ENCODE measurements around the gene EXOC2.
"Not testable (repeated sequence)": the region's sequence is repeated elsewhere in the genome, so short reads cannot be mapped to it uniquely, and the experiment has no call there.

EXOC2 gene

GRCh38 chr6:683742-684440 is 9.0 kb downstream of the EXOC2 start:
- in situ Hi-C loops (cut with HindIII; ENCODE audit: low sequenced_read_pairs): loop anchor here (5.0 kb wide), 1 partner anchor 52 kb away; no protein-coding TSS in a partner anchor

- in situ Hi-C loops (cut with HindIII; ENCODE audit: low sequenced_read_pairs): loop anchor here (5.0 kb wide), 1 partner anchor 49 kb away; no protein-coding TSS in a partner anchor
These were observed 12.1 kb downstream of the EXOC2 start for GRCh38 chr6:680666-681340.

GRCh38 chr6:680251-680650 is 12.7 kb downstream of the EXOC2 start:
- in situ Hi-C loops (cut with HindIII; ENCODE audit: low sequenced_read_pairs): loop anchor here (5.0 kb wide), 1 partner anchor 48 kb away; no protein-coding TSS in a partner anchor

GRCh38 chr6:679282-679681 is 13.7 kb downstream of the EXOC2 start:
- in situ Hi-C loops (cut with HindIII; ENCODE audit: low sequenced_read_pairs): no loop called here

- in situ Hi-C loops (cut with HindIII; ENCODE audit: low sequenced_read_pairs): no loop called here
These were observed 14.4 kb downstream of the EXOC2 start for GRCh38 chr6:678520-678919.

- in situ Hi-C loops (cut with HindIII; ENCODE audit: low sequenced_read_pairs): no loop called here
These were observed 15.0 kb downstream of the EXOC2 start for GRCh38 chr6:677919-678318.

GRCh38 chr6:674956-675355 is 18.0 kb downstream of the EXOC2 start:
- in situ Hi-C loops (cut with HindIII; ENCODE audit: low sequenced_read_pairs): no loop called here

- in situ Hi-C loops (cut with HindIII; ENCODE audit: low sequenced_read_pairs): no loop called here
These were observed 18.5 kb downstream of the EXOC2 start for GRCh38 chr6:674406-674805.

GRCh38 chr6:667253-667927 is 25.5 kb downstream of the EXOC2 start:
- in situ Hi-C loops (cut with HindIII; ENCODE audit: low sequenced_read_pairs): no loop called here

GRCh38 chr6:665403-666267 is 27.3 kb downstream of the EXOC2 start:
- in situ Hi-C loops (cut with HindIII; ENCODE audit: low sequenced_read_pairs): no loop called here

GRCh38 chr6:663788-664187 is 29.2 kb downstream of the EXOC2 start:
- in situ Hi-C loops (cut with HindIII; ENCODE audit: low sequenced_read_pairs): not testable (repeated sequence)

GRCh38 chr6:659716-660581 is 33.0 kb downstream of the EXOC2 start:
- in situ Hi-C loops (cut with HindIII; ENCODE audit: low sequenced_read_pairs): no loop called here

- in situ Hi-C loops (cut with HindIII; ENCODE audit: low sequenced_read_pairs): no loop called here
These were observed 34.7 kb downstream of the EXOC2 start for GRCh38 chr6:658244-658643.

- in situ Hi-C loops (cut with HindIII; ENCODE audit: low sequenced_read_pairs): no loop called here
These were observed 35.2 kb downstream of the EXOC2 start for GRCh38 chr6:657743-658142.

- in situ Hi-C loops (cut with HindIII; ENCODE audit: low sequenced_read_pairs): no loop called here
These were observed 36.3 kb downstream of the EXOC2 start, which contains the start of gene HUS1B for GRCh38 chr6:656460-657252. Gene HUS1B (minus strand): TSS chr6:657100. CDS start chr6:656944, 156 bp downstream.

- in situ Hi-C loops (cut with HindIII; ENCODE audit: low sequenced_read_pairs): no loop called here
These were observed 38.8 kb downstream of the EXOC2 start for GRCh38 chr6:654136-654535.

GRCh38 chr6:652865-653264 is 40.1 kb downstream of the EXOC2 start:
- in situ Hi-C loops (cut with HindIII; ENCODE audit: low sequenced_read_pairs): no loop called here

GRCh38 chr6:650098-650497 is 42.8 kb downstream of the EXOC2 start:
- in situ Hi-C loops (cut with HindIII; ENCODE audit: low sequenced_read_pairs): no loop called here

GRCh38 chr6:642805-643204 is 50.1 kb downstream of the EXOC2 start:
- in situ Hi-C loops (cut with HindIII; ENCODE audit: low sequenced_read_pairs): no loop called here
